ENCODE measurements around the gene FBRSL1.

Gene FBRSL1

DNA sequence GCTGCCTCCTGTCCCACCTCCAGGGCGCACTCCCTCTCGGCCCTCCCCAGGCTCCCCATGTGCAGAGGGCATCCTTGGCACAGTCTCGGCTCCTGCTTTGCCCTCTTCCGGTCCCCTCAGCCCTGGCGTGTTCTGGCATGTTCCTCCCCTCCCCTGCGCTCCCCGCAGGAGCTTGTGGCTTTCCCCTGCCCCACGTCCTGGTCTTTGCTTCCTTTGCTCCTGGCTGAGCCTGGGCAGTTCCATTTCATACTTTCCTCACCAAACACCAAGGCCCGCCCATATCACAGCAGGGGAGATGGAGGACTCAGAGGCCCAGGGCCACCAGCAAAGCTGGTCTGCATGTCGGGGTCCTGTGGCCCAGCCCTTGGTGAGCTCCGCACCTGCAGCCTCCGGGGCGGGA lies 56.0 kb downstream of the FBRSL1 start:
- no peak for DNase-seq

DNA sequence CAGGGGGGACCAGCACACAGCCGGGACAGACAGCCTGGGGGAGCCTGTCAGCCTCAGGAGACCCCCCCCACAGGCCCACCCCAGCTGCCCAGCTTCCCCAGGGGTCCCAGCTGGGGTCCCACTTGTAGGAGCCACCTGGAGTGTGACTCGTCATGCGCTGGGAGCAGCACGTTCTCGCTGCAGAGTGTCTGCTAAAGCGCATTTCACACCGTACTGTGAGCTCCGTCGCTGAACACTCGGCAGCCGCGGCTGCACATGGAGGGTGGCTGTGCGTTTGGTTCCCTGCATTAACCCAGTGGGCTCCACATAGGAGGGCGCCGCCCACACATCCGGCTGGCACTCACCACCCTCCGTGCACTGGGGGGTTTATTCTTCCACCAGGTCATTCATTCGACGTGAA lies 56.7 kb downstream of the FBRSL1 start:
- no peak for DNase-seq

DNA sequence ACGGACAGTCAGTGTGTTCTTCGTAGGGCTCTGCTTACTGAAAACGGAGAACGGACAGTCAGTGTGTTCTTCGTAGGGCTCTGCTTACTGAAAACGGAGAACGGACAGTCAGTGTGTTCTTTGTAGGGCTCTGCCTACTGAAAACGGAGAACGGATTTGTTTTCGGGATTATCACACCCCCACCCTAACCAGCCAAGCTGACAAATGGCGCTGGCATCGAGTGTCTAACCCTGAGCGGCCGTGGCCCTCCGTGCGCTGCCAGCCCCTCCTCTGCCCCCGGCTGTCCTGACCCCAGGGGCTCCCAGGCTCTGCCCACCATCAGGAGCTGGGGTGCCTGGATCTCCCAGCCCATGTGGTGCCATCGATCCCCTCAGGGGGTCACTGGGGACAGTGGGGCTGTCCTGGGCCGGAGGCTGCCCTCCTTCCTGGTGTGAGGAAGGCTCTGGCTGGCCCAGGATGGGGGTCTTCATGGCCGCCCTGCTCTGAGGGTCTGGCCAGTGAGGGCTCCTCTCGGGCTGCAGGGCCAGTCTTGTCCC lies 57.3 kb downstream of the FBRSL1 start:
- DNase-seq = no peak

DNA sequence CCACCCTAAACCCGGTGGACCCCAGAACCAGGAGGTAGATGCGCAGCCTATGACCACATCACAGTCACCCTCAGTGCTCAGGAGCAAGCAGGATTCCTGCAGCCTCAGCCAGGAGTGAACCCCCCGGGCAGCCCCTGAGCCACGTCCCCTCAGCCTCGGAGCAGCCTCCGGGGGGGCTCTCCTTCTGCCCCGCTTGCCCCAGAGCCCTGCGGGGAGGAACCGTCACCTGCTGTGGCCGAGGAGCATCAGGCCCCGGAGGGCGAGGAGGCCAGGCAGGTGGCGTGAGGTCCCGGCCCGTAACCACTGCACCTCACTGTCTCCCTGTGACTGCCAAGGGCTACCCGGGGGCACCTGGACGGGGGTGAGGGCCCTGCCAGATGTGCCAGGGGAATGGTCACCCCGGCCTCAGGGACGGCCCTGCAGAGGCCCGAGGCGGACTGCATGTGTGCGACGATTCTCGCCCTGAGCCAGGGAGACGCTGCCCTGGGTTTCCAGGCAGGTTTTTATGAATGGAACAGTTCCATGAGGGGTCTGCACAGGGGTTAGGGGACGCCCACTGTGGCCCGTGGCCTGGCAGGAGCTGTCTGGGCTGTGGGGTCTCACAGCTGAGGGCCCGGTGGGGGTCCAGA lies 58.6 kb downstream of the FBRSL1 start:
- DNase-seq = no peak

GRCh38 chr12:132549059-132549458 lies 59.1 kb downstream of the FBRSL1 start:
- no peak for DNase-seq

GRCh38 chr12:132550014-132550802 lies 60.3 kb downstream of the FBRSL1 start:
- no peak for DNase-seq

DNA sequence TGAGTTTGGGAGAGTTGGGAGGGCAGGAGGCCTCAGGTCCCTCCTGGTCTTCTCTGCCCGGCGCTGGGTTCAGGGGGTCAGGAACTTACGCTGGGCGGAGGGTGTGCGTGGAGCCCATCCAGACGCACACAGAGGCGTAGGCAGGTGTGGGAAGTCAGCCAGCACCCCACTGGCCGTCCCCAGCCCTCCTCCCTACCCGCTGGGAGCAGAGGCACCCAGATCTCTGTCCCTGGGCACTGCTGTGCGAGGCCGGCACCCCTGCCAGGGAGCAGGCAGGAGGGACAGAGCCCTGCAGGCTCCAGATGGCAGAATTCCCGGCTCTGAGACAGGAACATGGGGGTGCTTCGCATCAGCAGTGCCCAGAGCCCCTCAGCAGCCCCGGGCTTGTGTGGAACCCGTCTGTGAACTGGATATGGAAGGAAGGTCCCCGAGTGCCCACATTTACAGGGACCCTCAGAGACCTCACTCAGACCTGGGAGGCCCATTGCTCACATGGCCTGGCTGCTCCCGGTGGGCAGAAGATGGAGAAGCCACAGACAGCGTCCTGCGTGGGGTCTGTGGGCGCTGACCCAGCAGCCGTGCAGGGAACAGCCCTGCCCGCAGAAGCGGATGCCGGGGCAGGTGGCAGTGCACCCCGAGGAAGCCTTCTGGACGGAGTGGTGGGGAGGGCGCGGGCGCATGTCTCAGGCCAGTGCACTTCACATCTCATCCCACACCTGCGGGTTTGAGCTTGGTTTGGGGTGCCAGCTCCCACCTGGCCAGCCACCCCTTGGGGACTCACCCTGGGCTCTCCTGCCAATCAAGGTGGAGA lies 61.1 kb downstream of the FBRSL1 start:
- DNase-seq = no peak

DNA sequence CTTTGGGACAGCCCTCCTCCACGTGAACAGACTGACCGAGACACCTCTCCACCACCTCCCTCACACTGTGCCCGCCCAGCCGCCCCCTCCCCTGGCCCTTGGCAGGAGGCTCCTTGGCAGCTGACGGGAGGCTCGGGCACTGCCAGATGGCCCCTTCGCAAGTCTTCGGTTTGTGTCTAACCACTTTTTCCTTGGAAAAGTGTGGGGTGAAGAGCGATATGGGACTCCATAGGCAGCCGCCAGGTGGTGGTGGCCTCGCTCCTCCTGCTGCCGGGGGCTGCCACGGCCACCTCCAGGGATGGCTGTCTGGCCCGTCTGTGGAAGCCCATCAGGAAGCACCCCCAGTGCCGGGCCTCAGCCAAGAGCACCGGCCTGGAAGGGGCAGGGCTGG lies 61.7 kb downstream of the FBRSL1 start:
- no peak for DNase-seq

DNA sequence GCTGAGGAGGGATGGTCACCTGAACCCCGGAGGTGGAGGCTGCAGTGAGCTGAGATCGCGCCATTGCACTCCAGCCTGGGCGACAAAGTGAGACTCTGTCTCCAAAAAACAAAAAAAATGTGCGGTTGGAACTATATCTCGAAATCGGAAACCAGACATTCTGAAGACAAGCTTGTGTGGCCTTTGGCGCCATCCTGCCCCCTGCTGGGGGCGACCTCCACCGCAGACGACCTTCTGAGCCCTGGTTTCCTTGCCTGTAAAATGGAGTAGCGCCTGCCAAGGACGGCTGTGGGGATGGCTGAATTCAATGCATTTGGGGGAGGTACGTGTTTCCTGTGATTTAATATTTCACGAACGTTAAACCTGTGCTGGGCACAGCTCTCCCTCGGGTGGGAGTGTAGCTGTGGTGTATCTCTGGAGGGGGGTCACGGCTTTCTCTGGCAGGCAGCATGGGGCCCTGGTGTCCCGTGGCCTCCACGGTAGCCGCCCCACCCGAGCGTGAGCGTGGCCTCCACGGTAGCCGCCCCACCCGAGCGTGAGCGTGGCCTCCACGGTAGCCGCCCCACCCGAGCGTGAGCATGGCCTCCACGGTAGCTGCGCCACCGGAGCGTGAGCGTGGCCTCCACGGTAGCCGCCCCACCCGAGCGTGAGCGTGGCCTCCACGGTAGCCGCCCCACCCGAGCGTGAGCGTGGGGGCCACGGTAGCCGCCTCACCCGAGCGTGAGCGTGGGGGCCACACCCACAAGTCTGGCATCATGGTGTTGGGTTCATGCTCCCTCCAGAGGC lies 65.1 kb downstream of the FBRSL1 start:
- DNase-seq = no peak

- no peak for DNase-seq
These were observed 65.7 kb downstream of the FBRSL1 start for GRCh38 chr12:132555686-132556085.

DNA sequence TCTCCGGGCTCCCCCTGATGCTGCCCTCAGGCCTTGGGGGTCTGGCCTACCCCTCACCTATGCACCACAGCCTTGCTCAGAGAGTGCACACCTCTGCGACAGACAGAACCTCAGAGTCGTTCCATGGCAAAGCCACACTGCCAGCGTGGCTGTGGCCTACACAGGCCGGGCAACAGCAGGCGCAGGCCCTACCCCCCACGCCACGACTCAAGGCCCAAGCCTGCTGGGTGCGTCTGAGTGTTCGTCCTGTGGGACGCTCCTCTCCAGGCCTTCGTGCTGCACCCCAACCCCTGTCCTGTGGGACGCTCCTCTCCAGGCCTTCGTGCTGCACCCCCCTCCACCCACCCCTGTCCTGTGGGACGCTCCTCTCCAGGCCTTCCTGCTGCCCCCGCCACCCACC lies 66.3 kb downstream of the FBRSL1 start:
- no peak for DNase-seq

- no peak for DNase-seq
These were observed 66.8 kb downstream of the FBRSL1 start for GRCh38 chr12:132556801-132557200.

DNA sequence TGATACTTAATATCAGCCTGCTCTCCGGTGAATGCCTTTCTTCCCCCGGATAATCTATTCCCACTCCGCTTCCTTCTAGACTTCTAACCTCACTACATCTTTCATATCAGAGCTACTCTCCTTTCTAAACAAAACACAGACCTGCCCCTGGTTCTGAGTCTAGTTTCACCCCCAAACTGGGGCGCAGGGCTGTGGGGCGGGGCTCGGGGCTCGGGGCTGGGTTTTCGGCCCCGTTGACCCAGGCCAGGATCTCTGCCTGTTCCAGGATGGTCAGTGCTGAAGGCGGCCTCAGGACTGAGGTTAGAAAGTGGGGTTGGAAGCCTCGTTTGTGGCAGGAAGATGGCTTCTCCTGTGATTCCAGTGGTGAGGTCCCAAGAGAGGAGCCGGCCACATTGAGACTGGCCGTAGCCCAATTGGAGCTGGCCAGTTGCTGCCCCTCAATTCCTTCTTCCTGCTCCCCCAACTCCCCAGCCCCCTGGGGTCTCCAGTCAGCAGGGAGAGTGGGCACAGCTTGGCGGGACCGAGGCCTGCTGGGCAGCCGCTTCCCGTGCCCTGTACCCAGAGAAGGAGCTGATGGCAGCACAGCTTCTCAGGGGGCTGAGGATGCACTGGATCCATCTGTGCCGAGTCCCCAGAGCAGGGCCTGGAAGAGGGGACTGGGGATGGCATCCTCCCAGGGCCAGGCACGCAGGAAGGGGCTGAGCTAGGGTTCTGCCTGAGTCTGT lies 67.5 kb downstream of the FBRSL1 start:
- DNase-seq = no peak

DNA sequence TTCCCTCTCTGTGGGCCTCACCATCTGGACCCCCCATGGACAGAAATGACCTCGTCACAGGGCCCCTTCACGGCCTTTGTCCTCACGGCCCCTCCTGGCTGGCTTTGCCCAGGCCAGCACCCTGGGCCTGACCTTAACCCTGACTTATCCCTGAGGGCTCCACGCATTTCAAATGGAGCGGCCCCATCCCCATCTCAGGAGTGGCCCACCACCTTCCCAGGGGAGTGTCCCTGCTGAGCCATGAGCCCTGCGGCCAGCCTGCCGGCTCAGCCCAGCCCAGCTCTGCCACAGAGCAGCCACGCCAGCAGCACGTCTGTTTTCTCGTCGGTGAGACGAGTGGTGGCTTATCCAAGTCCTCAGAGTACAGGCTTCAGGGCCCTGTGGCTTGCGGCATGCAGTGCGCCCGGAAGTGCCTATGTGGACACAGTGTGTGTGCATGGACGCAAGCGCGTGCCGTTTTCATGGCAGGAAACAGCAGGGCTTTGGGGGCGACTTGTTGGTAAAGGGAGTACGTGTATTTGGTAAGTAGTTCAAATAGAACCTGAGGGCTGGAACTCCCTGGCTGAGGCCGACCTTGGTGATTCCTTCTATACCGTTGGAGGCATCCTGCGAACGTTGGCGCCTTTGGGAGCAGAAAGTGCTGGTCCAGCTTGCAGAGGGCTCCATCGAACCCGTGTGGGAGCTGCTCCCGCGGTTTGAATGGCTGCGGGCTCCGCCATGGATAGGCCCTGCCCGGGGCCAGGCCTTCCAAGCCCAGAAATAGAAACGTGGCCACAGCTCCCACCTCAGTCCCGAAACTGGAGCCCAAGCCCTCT lies 68.3 kb downstream of the FBRSL1 start:
- no peak for DNase-seq

- DNase-seq = no peak
These were observed 69.1 kb downstream of the FBRSL1 start for GRCh38 chr12:132558861-132559623.

DNA sequence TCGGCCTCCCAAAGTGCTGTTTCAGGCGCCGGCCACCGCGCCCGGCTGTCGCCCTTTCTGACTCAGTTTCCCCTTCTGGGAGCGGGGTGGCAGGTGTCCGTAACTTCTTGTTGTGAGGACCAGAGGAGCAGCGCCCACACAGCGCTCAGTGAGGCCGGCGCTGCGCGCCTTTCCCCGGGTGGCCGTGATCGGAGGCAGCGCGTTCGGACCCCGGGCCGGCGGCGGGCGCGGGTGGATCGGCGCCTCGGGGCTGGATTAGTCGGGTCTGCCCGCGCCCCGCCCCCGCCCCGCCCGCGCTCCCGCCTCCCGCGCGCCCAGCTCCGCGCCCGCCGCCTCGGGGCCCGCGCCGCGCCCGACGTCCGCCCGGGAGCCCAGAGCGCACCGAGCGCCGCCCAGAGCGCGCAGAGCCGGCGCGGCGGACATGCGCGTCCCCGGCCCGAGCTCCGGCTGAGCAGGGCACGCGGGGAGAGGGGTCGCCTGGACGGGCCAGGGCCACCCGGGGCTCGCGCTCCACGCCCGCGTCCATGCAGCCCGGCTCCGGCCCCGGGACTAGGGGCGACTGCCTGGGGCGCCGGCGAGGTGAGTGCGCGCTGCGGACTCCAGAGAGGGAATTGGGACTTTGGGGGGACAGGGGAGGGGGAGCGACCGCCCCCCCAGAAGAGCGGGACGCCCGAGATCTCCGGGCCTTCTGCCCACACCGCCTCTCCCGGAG lies 69.9 kb downstream of the FBRSL1 start:
- peak; percentile 59 to 71 for DNase-seq

- DNase-seq = peak in 1 of 2 experiments; percentile 22
These were observed 70.3 kb downstream of the FBRSL1 start for GRCh38 chr12:132560364-132560613.

DNA sequence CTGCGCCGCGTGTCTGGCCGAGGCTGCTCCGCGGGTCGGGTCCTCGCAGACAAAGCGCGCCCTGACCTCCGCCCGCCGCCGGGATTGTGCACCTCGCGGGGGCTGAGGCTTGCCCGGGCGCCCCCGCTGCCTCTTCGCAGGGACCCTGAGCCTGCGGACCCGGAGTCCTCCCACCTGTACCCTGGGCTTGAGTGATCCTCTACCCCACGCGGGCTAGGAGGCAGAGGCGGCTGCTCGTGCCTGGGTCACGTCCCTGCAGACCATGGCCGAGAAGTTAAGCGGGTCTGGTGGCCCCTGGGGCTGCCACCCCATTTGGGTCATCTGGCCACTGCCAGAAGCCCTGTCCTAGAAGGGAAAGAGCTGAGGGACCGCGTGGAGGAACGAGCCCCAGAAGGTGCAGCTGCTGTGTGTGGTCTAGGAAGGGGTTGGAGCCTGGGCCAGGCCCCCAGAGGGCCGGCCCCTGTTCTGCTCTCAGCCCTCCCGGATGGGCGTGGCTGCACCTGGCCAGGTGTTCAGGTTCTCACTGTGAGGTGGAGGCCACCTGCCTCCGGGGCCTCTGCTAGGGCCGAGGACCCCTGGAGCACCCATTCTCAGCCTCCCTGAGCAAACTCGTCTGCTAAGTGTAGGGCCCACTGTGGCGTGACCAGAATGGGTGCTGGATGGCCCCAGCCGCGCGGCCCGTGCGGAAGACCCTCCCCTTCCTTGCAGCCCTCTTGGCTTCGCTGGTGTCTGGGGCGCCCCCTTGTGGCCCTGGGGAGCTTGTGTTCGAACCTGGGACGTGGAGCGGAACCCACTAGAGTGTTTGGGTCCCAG lies 70.9 kb downstream of the FBRSL1 start:
- peak; percentile 82 to 90 for DNase-seq
